Lung (tissue), 12 donors: ENCODE measurements around the gene DBF4. TPM values are rescaled to one million over a fixed set of nuclear protein-coding genes. Genes with fewer than 3 reads are reported as not detected.

Experiments used
- ATAC-seq: fragments of 200-7000 bp; cut with Tn5 transposase; one replicate; pipeline ENCODE4 v1.9.1; 2020; ENCODE audit warnings: moderate number of reproducible peaks; ENCODE audit not compliant: insufficient read depth, low FRiP score
- DNase-seq, 3 donors: peaks; one replicate each; pipeline ENCODE4 v3.0.0-alpha.2; 2013 to 2017
- H3K27ac ChIP-seq, 2 donors: one replicate each; pipeline ENCODE4 v1.5.1; 2013; ENCODE audit warnings: mild to moderate bottlenecking in 2 of 2, moderate library complexity in 2 of 2, control low read depth in 1 of 2, inconsistent platforms in 1 of 2, low read depth in 1 of 2, low read length in 1 of 2
- H3K27me3 ChIP-seq, 3 donors: one replicate each; pipeline ENCODE4 v1.5.1; 2013; ENCODE audit warnings: low read length in 2 of 3; ENCODE audit not compliant: control insufficient read depth in 3 of 3, insufficient read depth in 3 of 3
- H3K36me3 ChIP-seq, 4 donors: one replicate each; pipeline ENCODE4 v1.5.1; 2013; ENCODE audit warnings: low read length in 4 of 4, mild to moderate bottlenecking in 1 of 4, moderate library complexity in 1 of 4; ENCODE audit not compliant: control insufficient read depth in 4 of 4, insufficient read depth in 4 of 4
- H3K4me1 ChIP-seq, 5 donors: one replicate each; pipeline ENCODE4 v1.5.1; 2013; ENCODE audit warnings: low read length in 5 of 5, mild to moderate bottlenecking in 2 of 5, moderate library complexity in 1 of 5; ENCODE audit not compliant: control insufficient read depth in 5 of 5, insufficient read depth in 5 of 5
- H3K4me3 ChIP-seq: one replicate; pipeline ENCODE4 v1.5.1; 2013; ENCODE audit warnings: mild to moderate bottlenecking, control low read depth, moderate library complexity
- H3K9ac ChIP-seq, 2 donors: one replicate each; pipeline ENCODE4 v1.5.1; 2013; ENCODE audit warnings: low read length in 2 of 2, control low read depth in 1 of 2; ENCODE audit not compliant: insufficient read depth in 1 of 2
- H3K9me3 ChIP-seq, 4 donors: one replicate each; pipeline ENCODE4 v1.5.1; 2013; ENCODE audit warnings: low read length in 3 of 4, mild to moderate bottlenecking in 1 of 4, moderate library complexity in 1 of 4; ENCODE audit not compliant: control insufficient read depth in 4 of 4, insufficient read depth in 3 of 4
- CTCF ChIP-seq: IDR thresholded peaks from 2 replicates; pipeline ENCODE4 v1.5.1; 2012; ENCODE audit warnings: mild to moderate bottlenecking; ENCODE audit errors: control extremely low read depth, extremely low read depth
- WGBS, 2 donors: extraction: QIAGEN DNeasy Blood & Tissue Kit; methylation state at CpG; one replicate each; pipeline ENCODE4 v1.1.7; 2013; 5-methylcytosine and 5-hydroxymethylcytosine counted together
- polyA plus RNA-seq, 2 donors: library from polyadenylated mRNA; stranded (reverse); fragments of 200-250 nt; gene quantifications; one replicate each; pipeline ENCODE4 v1.2.1, GENCODE V29; 2013
- total RNA-seq, 2 donors: library from RNA; depleted of rRNA in 1 of 2; stranded (reverse); fragments of >200 nt in 1 of 2; gene quantifications; one replicate each; pipeline ENCODE4 v1.2.1, GENCODE V29; 2014 to 2021
- donor health status: control.
- donor health status: control.
- donor health status: Bipolar disorder and iron deficiency.
- donor health status: healthy.
- donor health status: DM: yes; HTN: yes; CAD: no.

The DBF4 gene
- total and polyA plus RNA-seq, 4 donors, result 4.0 to 12.7 (median 8.1) TPM

- Histone ChIP-seq H3K27ac (no peak within 1 kb of the TSS), H3K27me3 (peaks cover 0 to 5% (median 0%) of the 10 kb centered on the region in 3 donors), H3K36me3 (peaks cover 0 to 3% (median 0%) of the 10 kb centered on the region in 4 donors), H3K4me1 (peaks cover 0 to 12% (median 0%) of the 10 kb centered on the region in 5 donors), H3K4me3 (peak within 1 kb of the TSS; percentile 68), H3K9ac (peak within 1 kb of the TSS; percentile 25 to 84), H3K9me3 (no peaks in the 10 kb centered on the region)
- 0% methylated on average over 70 of the region's 70 CpGs for WGBS, 2 donors
- ATAC-seq (peak; percentile 94), DNase-seq (peak; percentile 95 to 98 (median 95))
- no peak for TF ChIP-seq CTCF
These were observed 57.8 kb downstream of the DBF4 start, which contains the start of gene ADAM22 for GRCh38 chr7:87933953-87934698. TSS of gene ADAM22 (plus strand) at chr7:87934251. CDS start at chr7:87934466, 215 bp downstream.

- Histone ChIP-seq H3K4me1 (peaks cover 0 to 12% (median 0%) of the 10 kb centered on the region in 5 donors), H3K9ac (peak overlapping the region in 1 of 2 donors; percentile 84), H3K27me3 (peaks cover 0 to 5% (median 0%) of the 10 kb centered on the region in 3 donors), H3K27ac (no peak overlapping the region), H3K4me3 (peak overlapping the region; percentile 68), H3K9me3 (no peaks in the 10 kb centered on the region), H3K36me3 (peaks cover 0 to 3% (median 0%) of the 10 kb centered on the region in 4 donors)
- DNase-seq (peak in 2 of 3 donors; percentile 31 to 42), ATAC-seq (no peak)
- TF ChIP-seq CTCF, result no peak
- 4 to 5% methylated on average over 44 to 47 of the region's 47 CpGs for WGBS, 2 donors
These were observed 58.5 kb downstream of the DBF4 start for GRCh38 chr7:87934699-87935383.

- WGBS, 2 donors, result 55 to 59% methylated on average over 8 of the region's 8 CpGs
- ATAC-seq, result no peak
- Histone ChIP-seq H3K27me3 (peaks cover 0 to 5% (median 0%) of the 10 kb centered on the region in 3 donors), H3K9ac (peak overlapping the region in 1 of 2 donors; percentile 84), H3K9me3 (no peaks in the 10 kb centered on the region), H3K4me1 (peaks cover 0 to 12% (median 0%) of the 10 kb centered on the region in 5 donors), H3K27ac (no peak overlapping the region), H3K4me3 (no peak overlapping the region), H3K36me3 (peaks cover 0 to 3% (median 0%) of the 10 kb centered on the region in 4 donors)
- peak in 2 of 3 donors; percentile 8 to 12 for DNase-seq
- TF ChIP-seq CTCF, result no peak
These were observed 59.1 kb downstream of the DBF4 start for GRCh38 chr7:87935384-87935706.
